ENCODE data around the gene TRIM22. TPM values are rescaled to one million over a fixed set of nuclear protein-coding genes. Genes with fewer than 3 reads are reported as not detected.
A peak's percentile ranks its signal among the peaks of the same experiment; 100 is the strongest.

The TRIM22 gene
- total RNA-seq (2021) = 0.81 and 1.9 TPM in 2 replicates
- percentile 14 among the genes with signal in this experiment for Bru-seq, nascent RNA
- BruChase-seq, experiment 1, labeled RNA remaining after a 2-hour chase = percentile 27 among the genes with signal in this experiment
- percentile 22 among the genes with signal in this experiment for BruChase-seq, experiment 2, labeled RNA remaining after a 6-hour chase
- long read RNA-seq, partial matches to known transcripts = 0 of 1 reads
- long read RNA-seq, other reads (novel, unspliced or antisense) = 0 of 1 reads

DNA sequence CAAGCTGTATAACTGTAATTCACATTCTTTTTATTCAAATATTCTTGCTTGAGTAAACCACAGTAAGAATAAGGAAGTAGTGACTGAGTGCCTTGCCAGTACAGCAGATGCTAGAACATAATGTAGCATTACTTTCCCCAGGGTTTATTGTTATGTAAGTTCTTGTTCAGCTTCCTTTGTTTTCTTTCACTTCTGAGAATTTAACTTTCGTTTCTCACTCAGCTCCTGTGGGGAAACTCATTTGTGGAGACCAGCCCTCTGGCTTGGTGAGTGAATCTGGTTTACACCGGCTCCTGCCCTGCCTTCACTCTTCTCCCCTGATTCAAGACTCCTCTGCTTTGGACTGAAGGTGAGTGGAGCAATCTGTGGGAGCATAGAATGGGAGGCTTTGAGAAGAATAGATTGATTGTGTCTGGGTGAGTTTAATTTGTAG lies at the start of gene TRIM22:
Gene TRIM22 (plus strand): TSS at position 240 of the 433 bp plus-strand sequence. CDS start 6,443 bp downstream, outside the sequence.
- no peak within 1 kb of the TSS for H3K4me3 ChIP-seq
- no peaks in the 10 kb centered on the region for H3K27me3 ChIP-seq (ENCODE audit: insufficient read depth, low read depth)
- H2AFZ ChIP-seq = peak within 1 kb of the TSS; percentile 59; the same call in 1 of the 2 replicates
- no peaks in the 10 kb centered on the region for H4K20me1 ChIP-seq (ENCODE audit: insufficient read depth)
- H3K36me3 ChIP-seq (ENCODE audit: low read depth) = no peaks in the 10 kb centered on the region
- H3K27ac ChIP-seq = no peak within 1 kb of the TSS
- H3F3A ChIP-seq (ENCODE audit: insufficient read depth, low read depth) = peaks cover 9% of the 10 kb centered on the region; the same call in 1 of the 2 replicates
- no peak for TF ChIP-seq CTCF (conservative IDR thresholded peaks at IDR 0.05)
- no peak for TF ChIP-seq EZH2 (IDR thresholded peaks at IDR 0.05; ENCODE audit: low read depth)
- no TSS peak for BruUV-seq (replicated peaks)
- H3K9me2 ChIP-seq (ENCODE audit: insufficient read depth) = no peaks in the 10 kb centered on the region
- POLR2A ChIA-PET (ENCODE audit: unreplicated experiment) = no interaction called here
- CTCF ChIA-PET = no interaction called here
- H3K79me2 ChIP-seq (ENCODE audit: low read depth) = no peaks in the 10 kb centered on the region
- H3K4me1 ChIP-seq (replicated peaks; ENCODE audit: insufficient read depth) = peaks cover 4% of the 10 kb centered on the region; the same call in 1 of the 2 replicates
- no peaks in the 10 kb centered on the region for H3K9me3 ChIP-seq (ENCODE audit: insufficient read depth, low read depth)
- H3K4me2 ChIP-seq = peak within 1 kb of the TSS; percentile 13; the same call in 1 of the 2 replicates
- intact Hi-C loops (cut with micrococcal nuclease; ENCODE audit: unreplicated experiment) = no loop called here
- peak in 1 of 2 experiments; percentile 52 for DNase-seq

DNA sequence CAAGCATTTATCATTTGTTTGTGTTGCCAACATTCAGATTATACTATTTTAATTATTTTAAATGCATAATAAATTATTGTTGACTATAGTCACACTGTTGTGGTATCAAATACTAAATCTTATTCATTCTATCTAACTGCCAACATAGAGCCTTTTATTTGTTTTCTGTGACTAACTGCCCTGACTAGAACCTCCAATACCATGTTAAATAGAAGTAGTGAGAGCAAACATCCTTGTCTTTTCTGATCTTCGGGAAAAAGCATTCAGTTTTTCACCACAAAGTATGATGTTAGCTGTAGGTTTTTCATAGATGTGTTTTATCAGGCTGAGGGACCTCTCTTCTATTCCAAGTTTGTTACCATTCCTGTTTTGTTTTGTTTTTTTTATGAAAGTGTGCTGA lies 49.6 kb upstream of the TRIM22 start:
- H3K4me3 ChIP-seq = no peak overlapping the region
- H3K36me3 ChIP-seq (ENCODE audit: low read depth) = no peaks in the 10 kb centered on the region
- no peak overlapping the region for H2AFZ ChIP-seq
- intact Hi-C loops (cut with micrococcal nuclease; ENCODE audit: unreplicated experiment) = no loop called here
- no peaks in the 10 kb centered on the region for H4K20me1 ChIP-seq (ENCODE audit: insufficient read depth)
- CTCF ChIA-PET = no interaction called here
- no peak for DNase-seq
- no peaks in the 10 kb centered on the region for H3K9me2 ChIP-seq (ENCODE audit: insufficient read depth)
- H3K27me3 ChIP-seq (ENCODE audit: insufficient read depth, low read depth) = no peaks in the 10 kb centered on the region
- POLR2A ChIA-PET (ENCODE audit: unreplicated experiment) = no interaction called here
- BruUV-seq (replicated peaks) = no TSS peak
- no peak overlapping the region for H3K4me2 ChIP-seq
- H3K79me2 ChIP-seq (ENCODE audit: low read depth) = no peaks in the 10 kb centered on the region
- no peaks in the 10 kb centered on the region for H3F3A ChIP-seq (ENCODE audit: insufficient read depth, low read depth)
- TF ChIP-seq EZH2 (IDR thresholded peaks at IDR 0.05; ENCODE audit: low read depth) (no peak), CTCF (conservative IDR thresholded peaks at IDR 0.05) (no peak)
- H3K27ac ChIP-seq = no peak overlapping the region
- no peaks in the 10 kb centered on the region for H3K4me1 ChIP-seq (replicated peaks; ENCODE audit: insufficient read depth)
- no peaks in the 10 kb centered on the region for H3K9me3 ChIP-seq (ENCODE audit: insufficient read depth, low read depth)

DNA sequence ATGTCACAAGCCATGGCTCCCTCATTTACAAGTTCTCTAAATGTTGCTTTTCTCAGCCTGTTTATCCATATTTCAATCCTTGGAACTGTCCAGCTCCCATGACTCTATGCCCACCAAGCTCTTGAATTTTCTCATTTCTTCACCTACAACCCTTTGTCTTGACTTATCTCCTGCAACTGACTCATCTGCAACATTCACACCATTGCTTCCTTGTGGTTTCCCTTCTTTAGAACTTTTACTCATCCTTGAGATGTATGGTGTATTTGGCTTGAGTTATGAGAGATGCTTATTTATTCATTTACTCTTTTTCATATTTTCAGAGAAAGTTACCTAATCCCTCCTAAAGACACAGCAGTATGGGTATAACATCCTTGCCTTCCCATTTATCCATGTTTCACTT lies 46.0 kb upstream of the TRIM22 start:
- DNase-seq = no peak
- Histone ChIP-seq H3K79me2 (ENCODE audit: low read depth) (no peaks in the 10 kb centered on the region), H3K27me3 (ENCODE audit: insufficient read depth, low read depth) (no peaks in the 10 kb centered on the region), H4K20me1 (ENCODE audit: insufficient read depth) (no peaks in the 10 kb centered on the region), H3K9me2 (ENCODE audit: insufficient read depth) (no peaks in the 10 kb centered on the region), H3K4me1 (replicated peaks; ENCODE audit: insufficient read depth) (no peaks in the 10 kb centered on the region), H3K4me3 (no peak overlapping the region), H3K36me3 (ENCODE audit: low read depth) (no peaks in the 10 kb centered on the region), H3F3A (ENCODE audit: insufficient read depth, low read depth) (no peaks in the 10 kb centered on the region), H3K9me3 (ENCODE audit: insufficient read depth, low read depth) (no peaks in the 10 kb centered on the region), H3K27ac (no peak overlapping the region), H3K4me2 (no peak overlapping the region), H2AFZ (no peak overlapping the region)
- BruUV-seq (replicated peaks) = no TSS peak
- ChIA-PET CTCF (no interaction called here), POLR2A (ENCODE audit: unreplicated experiment) (no interaction called here)
- TF ChIP-seq EZH2 (IDR thresholded peaks at IDR 0.05; ENCODE audit: low read depth) (no peak), CTCF (conservative IDR thresholded peaks at IDR 0.05) (no peak)
- intact Hi-C loops (cut with micrococcal nuclease; ENCODE audit: unreplicated experiment) = no loop called here

All from PC-9 (cell line).